ENCODE measurements around the gene RAB3C.

The RAB3C gene

DNA sequence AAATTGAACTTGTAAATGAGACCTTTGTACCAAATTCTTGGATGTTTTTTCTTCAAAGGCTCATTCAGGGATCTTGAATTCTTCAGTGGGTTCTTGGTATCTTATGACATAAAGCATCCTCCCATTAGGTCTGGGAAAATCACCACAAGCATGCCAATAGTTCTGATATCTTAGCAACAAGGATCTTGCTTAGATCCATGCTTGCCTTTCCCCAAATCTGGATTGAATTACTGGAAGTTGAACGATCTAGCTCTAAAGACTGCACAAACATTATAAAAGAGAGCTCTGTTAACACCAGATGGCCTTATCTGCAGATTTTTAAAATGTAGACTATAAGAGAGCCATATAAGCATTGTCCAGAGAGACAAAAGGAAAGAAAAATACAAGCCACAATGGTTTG, 266.3 kb downstream of the RAB3C start:
- no peak for DNase-seq (ENCODE audit: extremely low read depth, low read depth)
- TF ChIP-seq, protein P1, sequence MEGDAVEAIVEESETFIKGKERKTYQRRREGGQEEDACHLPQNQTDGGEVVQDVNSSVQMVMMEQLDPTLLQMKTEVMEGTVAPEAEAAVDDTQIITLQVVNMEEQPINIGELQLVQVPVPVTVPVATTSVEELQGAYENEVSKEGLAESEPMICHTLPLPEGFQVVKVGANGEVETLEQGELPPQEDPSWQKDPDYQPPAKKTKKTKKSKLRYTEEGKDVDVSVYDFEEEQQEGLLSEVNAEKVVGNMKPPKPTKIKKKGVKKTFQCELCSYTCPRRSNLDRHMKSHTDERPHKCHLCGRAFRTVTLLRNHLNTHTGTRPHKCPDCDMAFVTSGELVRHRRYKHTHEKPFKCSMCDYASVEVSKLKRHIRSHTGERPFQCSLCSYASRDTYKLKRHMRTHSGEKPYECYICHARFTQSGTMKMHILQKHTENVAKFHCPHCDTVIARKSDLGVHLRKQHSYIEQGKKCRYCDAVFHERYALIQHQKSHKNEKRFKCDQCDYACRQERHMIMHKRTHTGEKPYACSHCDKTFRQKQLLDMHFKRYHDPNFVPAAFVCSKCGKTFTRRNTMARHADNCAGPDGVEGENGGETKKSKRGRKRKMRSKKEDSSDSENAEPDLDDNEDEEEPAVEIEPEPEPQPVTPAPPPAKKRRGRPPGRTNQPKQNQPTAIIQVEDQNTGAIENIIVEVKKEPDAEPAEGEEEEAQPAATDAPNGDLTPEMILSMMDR (IDR thresholded peaks at IDR 0.05; ENCODE audit: low read depth, low read length): no peak

DNA sequence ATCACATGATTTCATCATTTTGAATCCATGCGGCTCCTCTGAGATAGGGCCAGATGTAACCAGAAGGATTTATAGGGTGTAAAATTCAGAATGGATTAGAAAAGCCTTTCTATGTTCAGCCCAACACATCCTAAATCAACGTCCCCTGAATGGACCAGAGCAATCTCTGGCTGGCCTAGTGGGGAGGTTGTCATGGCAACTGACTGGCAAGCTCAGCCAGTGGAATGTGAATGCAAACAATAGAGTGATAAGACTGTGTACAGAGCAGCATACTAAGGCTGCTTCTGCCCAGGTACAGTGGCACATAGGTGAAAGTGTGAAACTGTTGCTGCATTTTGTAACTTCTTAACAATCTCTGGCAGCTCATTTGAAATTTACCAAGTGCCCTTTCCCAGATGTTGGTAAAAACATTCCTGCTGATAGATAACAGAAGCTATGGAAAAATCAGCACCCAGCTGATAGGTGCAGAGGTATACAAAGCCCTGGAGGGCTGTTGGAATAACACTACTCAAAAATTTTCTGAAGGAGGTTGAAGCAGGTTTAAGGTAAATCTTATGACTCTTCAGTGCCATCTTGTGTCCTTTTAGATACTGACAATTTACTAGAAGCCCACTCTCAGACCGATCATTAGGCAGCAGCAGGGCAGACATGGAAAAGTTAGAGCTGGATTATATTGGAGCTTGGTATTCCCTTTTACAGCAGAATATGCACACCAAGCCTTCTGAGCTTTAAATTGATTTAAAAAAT, 267.2 kb downstream of the RAB3C start:
- no peak for DNase-seq (ENCODE audit: extremely low read depth, low read depth)
- TF ChIP-seq, protein P1 (IDR thresholded peaks at IDR 0.05; ENCODE audit: low read depth, low read length): peak; percentile 28

DNA sequence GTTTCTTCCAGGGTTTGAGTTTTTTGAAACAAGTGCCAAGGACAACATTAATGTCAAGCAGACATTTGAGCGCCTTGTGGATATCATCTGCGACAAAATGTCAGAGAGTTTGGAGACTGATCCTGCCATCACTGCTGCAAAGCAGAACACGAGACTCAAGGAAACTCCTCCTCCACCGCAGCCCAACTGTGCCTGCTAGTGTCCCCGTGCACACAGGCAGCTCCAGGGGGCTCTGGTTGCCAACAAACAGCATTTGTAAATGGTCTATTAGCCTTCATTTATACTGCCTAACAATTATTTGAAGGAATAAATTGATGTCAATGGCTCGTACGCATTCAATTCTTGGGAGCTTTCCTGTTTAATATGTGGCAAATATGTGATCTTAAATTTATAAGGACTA, 268.3 kb downstream of the RAB3C start:
- TF ChIP-seq, protein P1 (IDR thresholded peaks at IDR 0.05; ENCODE audit: low read depth, low read length): no peak

DNA sequence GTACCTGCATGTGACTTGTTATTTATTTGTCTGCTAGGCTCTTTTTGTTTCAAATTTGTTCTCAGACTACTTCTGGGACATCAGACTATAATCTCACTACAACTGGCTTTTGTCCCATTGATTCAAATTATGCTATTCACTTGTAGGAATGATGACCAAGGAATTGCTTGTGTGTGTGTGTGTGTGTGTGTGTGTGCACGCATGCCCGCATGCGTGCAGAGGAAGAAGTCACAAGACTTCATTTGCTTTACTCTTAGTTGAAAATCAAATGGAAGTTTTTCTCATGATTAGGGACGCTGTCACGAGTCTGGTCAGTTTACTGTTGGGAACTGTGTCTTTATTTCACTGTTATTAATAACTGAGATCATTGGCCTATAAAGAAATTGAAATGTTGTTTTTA, 268.7 kb downstream of the RAB3C start:
- DNase-seq (ENCODE audit: extremely low read depth, low read depth): no peak
- TF ChIP-seq, protein P1 (IDR thresholded peaks at IDR 0.05; ENCODE audit: low read depth, low read length): no peak

More for the DNA sequence above, 268.3 kb downstream of the RAB3C start:
- no peak for DNase-seq (ENCODE audit: extremely low read depth, low read depth)

DNA sequence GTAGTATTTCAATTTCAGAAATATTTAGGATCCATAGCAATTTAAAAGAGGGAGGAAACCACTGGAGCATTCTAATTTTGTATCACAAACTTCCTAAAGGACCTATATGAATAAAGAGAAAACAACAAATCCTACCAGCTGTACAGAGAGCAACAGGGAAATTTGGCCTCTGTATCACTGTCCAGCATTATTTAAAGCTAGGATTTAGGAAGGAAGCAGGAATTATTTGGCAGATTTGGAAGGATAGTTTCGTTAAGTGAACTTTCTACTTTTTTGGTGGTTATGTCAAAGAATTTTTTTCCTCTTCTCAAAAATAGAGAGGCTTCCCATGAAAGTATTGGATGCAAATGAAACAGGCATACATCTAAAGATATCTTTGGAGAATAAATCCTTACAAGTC, 269.7 kb downstream of the RAB3C start:
- TF ChIP-seq, protein P1 (IDR thresholded peaks at IDR 0.05; ENCODE audit: low read depth, low read length): no peak
- no peak for DNase-seq (ENCODE audit: extremely low read depth, low read depth)

DNA sequence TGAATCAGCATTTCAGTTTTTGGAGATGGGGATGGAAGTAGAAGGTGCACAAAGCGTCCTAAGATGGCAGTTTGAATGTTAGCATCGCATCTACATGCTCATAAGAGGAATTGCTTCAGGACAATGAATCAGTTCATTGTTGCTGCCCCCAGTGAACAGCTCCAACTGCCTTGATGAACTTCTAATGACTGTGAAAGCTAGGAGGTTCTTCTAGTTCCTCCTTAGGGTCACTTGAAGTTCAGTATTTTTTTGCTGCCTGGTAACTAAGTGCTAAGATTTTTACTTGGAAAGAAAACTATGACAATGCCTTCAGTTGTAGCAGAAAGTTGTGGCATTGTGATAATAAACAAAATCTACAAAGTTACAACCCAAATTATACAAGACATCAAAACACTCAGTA, 271.6 kb downstream of the RAB3C start:
- TF ChIP-seq, protein P1 (IDR thresholded peaks at IDR 0.05; ENCODE audit: low read depth, low read length): no peak
- DNase-seq (ENCODE audit: extremely low read depth, low read depth): no peak

DNA sequence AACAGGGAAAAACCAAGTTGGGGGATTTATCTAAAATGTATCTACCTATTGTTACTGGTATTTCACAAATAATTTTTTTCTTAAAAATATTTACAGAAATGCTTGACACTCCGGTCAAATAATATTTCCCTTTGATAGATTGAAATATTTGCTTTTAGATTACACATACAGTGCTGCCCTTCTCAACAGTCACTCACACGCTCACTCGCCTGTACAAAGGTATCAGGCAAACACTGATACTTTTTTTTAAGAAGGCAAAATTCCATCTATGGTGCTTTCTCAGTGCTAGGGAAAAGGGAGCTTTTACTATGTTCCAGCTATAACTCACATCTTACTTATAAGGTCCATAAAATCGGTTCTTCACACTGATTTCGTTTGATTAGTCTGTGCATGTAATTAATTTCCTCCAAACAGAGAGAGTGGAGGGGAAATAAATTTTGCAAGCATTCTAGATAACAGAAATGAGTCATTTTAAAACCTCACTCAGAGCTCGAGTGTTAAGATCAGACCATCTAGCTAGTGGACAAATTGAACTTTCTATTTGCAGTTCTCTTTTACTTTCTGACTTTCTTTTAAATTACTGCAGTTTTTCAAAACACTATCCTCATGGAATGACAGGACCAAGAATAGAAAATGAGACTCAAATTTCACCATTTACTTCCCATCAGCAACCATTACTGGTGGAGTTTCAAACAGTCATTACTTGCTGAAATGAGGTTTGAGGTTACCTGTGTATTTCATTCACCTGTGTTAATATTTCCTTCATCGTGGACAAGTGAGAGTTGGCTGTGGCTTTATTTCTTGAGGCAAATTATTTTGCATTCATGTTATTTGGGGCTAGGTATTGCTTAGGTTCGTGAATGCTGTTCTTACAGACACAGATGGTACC, 273.2 kb downstream of the RAB3C start:
- DNase-seq (ENCODE audit: extremely low read depth, low read depth): no peak
- TF ChIP-seq, protein P1 (IDR thresholded peaks at IDR 0.05; ENCODE audit: low read depth, low read length): no peak

Data from AG09319 (cell line).